Stimulated activated CD4-positive, alpha-beta T cell treated with anti-CD3 and anti-CD28 coated beads, TNF-alpha, amount 100 ng/mL, for 24 hours (primary cell): Measurements from ENCODE around the gene ADAM10.

ENCODE experiments used
- DNase-seq, 3 experiments: peaks; one replicate each; pipeline ENCODE4 v3.0.0-alpha.2; 2020; ENCODE audit warnings: low read depth in 3 of 3

The ADAM10 gene

DNA sequence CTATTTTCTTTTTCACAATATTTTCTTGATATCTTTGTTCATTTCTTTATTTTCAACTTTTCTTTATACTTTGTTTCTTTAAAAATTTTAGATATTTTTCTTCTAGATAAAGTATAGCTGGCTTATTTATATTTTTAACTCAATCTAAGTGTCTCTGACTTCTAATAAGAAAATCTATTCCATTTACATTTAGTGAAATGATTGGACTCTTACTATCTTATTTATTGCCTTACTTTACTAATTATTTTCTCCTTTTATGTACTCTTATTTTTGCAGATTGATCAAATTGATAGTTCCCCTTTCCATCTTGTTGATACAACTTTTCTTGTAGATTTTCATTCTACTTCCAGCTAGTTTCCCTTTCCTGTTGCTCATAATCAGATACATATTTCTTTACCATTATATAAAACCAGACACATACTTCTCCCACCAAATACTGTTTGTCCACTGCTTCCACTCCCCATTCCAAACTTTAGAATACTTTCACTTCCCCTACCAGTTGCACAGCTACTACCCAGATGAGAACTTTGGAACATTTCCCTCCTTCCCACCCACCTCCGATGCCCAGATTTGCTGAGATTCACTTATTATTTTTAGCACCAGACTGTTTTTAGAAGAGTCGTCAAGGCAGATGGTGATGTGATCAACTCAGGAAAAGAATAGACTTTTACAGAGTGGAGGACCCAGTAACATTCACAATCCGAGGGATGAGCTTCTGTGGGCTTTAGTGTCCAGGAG is 166.2 kb downstream of the ADAM10 start:
- DNase-seq: no peak

- no peak for DNase-seq
These were observed 167.3 kb downstream of the ADAM10 start for GRCh38 chr15:58582160-58582559.

- DNase-seq: no peak
These were observed 172.8 kb downstream of the ADAM10 start for GRCh38 chr15:58576657-58577056.

DNA sequence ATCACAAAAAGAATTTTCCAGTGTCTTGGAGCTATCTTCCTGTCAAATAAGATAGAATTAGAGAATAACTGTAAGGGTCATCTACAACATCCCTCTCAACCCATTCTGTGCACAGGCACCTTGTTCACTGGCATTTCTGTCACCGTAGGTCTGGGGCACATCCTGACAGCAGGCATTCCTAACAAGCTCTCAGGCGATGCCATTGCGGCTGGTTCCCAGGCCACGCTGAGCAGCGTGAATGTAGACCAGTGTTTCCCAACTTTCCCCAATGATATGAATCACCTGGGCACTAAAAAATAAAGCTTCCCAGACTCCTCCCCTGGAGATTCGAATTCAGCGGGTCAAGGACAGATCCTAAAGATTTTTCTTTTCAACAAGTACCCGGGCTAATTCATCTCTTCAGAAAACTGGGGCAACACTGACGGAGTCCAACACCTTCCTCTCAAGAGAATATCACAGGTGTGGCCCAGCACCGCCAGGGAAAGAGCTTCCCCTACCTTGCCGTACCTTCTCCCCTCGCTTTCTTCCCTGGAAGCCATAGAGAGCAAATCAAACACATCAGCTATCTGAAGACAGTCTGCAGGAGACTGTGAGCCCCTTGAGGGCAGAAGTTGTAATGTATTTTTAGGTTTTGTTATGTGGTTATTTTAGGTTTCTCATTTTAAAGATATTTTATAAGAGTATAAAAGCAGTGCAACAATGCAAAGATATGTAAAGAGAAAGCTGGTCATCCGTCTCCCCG is 174.3 kb downstream of the ADAM10 start:
- no peak for DNase-seq

GRCh38 chr15:58574631-58575030 is 174.9 kb downstream of the ADAM10 start:
- DNase-seq: no peak

DNA sequence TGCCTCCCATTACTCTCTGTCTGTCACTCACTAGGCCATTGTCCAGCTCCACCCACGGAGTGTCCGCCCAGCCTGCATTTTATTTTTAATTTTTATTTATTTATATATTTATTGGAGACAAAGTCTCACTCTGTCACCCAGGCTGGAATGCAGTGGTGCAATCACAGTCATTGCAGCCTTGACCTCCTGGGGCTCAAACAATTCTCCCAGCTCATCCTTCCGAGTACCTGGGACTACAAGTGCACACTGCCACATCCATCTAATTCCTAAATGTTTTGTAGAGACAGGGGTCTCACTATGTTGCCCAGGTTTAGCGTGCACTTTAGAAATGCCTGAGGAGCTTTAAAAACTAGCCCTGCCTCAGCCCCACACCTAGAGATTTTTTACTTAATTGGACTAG is 176.2 kb downstream of the ADAM10 start:
- DNase-seq: no peak

DNA sequence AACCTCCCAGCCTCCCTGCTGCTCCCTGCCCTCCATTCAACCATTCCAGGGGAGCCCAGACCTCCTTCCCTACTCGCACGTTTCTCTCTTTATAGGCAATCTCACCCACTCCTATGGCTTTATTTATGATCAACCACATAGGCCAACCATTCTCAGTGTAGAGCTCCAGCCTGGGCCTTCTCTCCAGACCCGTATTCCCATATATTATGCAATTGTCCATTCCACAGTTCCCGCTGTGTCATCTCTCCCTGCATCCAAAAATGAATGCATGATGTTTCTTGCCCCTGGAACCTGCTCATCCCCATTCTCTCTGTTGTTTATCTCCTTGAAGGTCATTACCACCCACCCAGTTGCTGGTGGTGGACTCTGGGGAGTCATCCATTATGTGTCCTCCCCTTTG is 177.0 kb downstream of the ADAM10 start:
- no peak for DNase-seq

DNA sequence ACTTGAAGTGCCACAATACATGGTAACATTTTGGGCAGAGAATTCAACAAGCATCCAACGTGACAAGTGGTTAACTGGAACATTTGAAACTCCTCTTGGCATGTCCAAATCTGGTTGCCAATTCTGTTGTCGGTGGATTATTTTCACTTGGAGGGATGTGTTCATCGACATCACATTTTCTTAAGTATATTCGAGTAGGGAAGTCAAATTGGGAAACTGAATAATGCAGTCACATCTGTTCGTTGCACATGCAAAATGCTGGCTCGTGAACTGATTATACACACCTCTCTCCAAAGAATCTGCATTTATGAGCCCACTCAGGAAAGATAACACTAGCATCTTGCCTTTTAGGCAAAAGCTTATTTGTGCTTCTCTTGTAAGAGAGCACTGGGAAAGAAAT is 178.0 kb downstream of the ADAM10 start:
- DNase-seq: no peak

GRCh38 chr15:58569455-58569854 is 180.1 kb downstream of the ADAM10 start:
- no peak for DNase-seq

DNA sequence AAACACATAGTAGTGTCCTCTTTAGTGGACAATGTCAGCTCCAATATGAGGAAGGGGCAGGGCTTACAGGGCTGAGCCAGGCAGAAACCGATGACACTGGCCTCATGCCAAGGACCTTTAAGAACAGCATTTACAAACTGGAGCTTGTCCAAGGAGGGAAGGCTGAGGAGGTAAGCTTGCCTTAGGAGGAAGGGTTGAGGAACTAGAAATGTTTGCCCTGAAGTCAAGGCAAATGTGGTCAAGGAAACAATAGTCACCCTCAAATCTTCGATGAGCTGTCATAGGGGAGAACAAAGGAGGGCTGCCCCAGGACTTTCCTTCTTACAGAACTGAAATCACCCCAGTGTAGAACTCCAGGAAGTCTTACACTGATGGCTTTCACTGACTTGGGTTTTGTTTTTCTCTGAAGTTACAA is 181.3 kb downstream of the ADAM10 start:
- DNase-seq: no peak

DNA sequence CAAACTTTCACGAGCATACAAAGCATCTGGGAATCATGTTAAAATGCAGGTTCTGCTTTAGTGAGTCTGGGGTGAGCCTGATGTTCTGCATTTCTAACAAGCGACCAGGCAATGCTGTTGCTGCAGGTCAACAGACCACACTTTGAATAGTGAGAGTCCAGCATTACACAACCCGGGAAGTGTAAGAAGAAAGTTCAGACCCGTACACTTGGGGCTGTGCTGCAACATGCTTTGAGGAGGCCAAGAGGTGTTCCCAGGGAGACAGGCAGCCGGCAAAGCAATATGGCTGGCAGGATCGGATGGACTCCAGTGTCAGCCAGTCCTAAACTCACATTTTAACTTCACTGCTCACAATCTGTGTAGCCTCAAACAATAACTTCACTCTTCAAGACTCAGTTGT is 183.5 kb downstream of the ADAM10 start:
- no peak for DNase-seq

DNA sequence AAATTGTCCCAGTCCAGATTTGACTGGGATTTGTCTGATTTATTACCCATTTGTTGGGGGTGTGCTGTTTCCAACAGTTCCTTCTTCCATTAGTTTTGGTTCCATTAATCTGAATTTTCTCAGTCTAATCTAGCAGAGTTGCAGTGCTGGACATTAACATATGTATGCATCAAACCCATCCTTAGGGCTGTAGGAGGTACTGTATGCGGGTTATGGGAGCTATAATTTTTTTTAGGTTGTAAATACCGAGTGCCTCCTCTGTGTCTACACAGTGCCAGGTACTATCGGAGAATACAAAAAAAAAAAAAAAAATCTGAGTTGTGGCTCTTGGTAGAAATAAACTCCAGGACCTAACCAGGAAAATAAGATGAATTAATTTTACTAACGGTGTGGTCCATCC is 183.9 kb downstream of the ADAM10 start:
- DNase-seq: no peak

GRCh38 chr15:58564981-58565380 is 184.5 kb downstream of the ADAM10 start:
- DNase-seq: no peak

- no peak for DNase-seq
These were observed 187.4 kb downstream of the ADAM10 start for GRCh38 chr15:58562135-58562534.

GRCh38 chr15:58561321-58561720 is 188.2 kb downstream of the ADAM10 start:
- DNase-seq: no peak

DNA sequence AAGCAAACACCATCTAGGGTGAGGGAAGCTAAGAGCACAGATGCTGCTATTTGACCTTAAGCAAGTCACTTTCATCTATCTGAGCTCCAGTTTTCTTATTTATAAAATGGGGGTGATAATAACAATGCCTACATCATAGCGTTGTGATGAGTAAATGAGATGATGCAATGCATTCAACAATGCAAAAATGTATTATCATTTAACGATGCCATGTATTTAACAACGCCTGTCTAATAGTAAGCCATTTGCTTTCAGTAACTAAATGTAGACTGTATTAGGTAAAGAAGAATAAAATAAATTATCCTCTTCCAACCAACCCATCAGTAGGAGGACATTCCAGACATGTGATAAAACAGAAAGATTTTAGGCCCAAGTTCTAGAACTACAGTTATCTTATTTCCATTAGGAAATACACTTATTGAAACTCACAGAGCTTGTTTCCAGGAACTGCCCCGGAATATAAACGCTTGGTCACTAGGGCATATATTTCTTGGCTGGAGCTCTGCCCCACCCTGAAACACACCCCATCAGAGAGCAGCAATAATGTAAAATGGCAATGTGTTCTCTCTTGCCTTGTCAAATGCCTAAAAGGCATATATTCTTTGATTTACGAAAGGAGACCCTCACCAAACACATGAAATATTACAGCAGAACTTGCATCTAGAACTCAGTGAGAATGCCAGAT is 189.5 kb downstream of the ADAM10 start:
- no peak for DNase-seq

DNA sequence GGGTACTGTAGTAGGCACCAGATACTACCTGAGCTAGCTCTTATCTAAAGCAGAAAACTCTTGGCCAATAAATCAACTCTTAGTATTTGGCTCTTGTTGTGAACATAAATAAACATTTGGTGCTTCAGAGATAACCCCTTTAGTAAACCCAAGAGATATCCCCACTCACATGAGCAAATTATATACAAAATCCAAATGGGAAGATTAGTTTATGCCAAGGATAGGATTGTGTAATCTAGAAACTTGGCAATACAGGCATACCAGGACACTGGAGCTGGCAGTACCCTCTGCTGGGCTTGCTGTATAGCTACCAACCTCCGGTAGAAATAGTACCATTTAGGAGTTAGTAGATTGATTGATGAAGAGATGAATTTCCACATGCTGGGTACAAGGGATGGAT is 190.7 kb downstream of the ADAM10 start:
- no peak for DNase-seq

- no peak for DNase-seq
These were observed 193.0 kb downstream of the ADAM10 start for GRCh38 chr15:58556541-58556940.

- no peak for DNase-seq
These were observed 193.5 kb downstream of the ADAM10 start for GRCh38 chr15:58556028-58556361.

- no peak for DNase-seq
These were observed 194.1 kb downstream of the ADAM10 start for GRCh38 chr15:58555162-58556027.

- DNase-seq: no peak
These were observed 194.7 kb downstream of the ADAM10 start for GRCh38 chr15:58554758-58555157.

DNA sequence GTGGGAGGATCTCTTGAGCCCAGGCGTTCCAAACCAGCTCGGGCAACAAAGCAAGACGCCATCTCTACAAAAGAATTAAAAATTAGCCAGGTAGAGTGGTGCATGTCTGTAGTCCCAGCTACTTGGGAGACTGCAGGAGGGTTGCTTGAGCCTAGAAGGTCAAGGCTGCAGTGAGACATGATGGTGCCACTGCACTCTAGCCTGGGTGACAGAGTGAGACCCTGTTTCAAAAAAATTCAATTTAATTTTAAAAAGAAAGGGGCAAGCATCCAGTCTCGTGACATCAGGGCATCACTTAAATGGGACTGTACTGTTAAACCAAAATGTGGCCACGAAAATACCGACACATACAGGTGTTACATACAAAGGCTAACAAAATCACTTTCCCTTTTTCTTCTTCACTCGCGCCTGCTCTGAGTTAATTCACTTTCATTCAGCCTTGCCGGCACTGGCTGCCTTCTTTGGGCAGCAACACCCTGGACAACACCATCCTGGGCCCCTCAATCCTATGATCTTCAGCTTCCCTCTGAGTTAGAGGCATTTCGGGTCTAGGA is 196.1 kb downstream of the ADAM10 start:
- no peak for DNase-seq
